ENCODE results near the gene FOSL1. TPM values are rescaled to one million over a fixed set of nuclear protein-coding genes. Genes with fewer than 3 reads are reported as not detected.

FOSL1 gene
- total and polyA plus RNA-seq, 2 of the 13 experiments (the other 11 are each of a cell fraction or from before 2014, with no cell fraction given) = 4.0 to 4.1 TPM

GRCh38 chr11:65859095-65859811, 40.9 kb downstream of the FOSL1 start (continued):
- TF ChIP-seq MAX (IDR thresholded peaks at IDR 0.05) (peak; percentile 50; the same call in 1 of the 2 replicates), ZNF597 (CRISPR knock-in tag; IDR thresholded peaks at IDR 0.05) (no peak), ELF4 (CRISPR knock-in tag; IDR thresholded peaks at IDR 0.05; ENCODE audit: borderline replicate concordance) (no peak), ZNF569 (CRISPR knock-in tag; IDR thresholded peaks at IDR 0.05; ENCODE audit: borderline replicate concordance) (no peak), ZNF296 (CRISPR knock-in tag; conservative IDR thresholded peaks at IDR 0.05) (no peak), ZNF503 (CRISPR knock-in tag; IDR thresholded peaks at IDR 0.05) (no peak), ZMYM4 (CRISPR knock-in tag; IDR thresholded peaks at IDR 0.05) (0 out of 2 replicates have a peak, but pooled peaks have one; percentile 21), ZFP1 (CRISPR knock-in tag; IDR thresholded peaks at IDR 0.05) (no peak), ZNF660 (CRISPR knock-in tag; IDR thresholded peaks at IDR 0.05; ENCODE audit: borderline replicate concordance, low read depth) (no peak), FOXJ3 (CRISPR knock-in tag; IDR thresholded peaks at IDR 0.05; ENCODE audit: borderline replicate concordance) (no peak), HNF1B (CRISPR knock-in tag; IDR thresholded peaks at IDR 0.05) (no peak; the same call in 1 of the 2 replicates), MAFF (IDR thresholded peaks at IDR 0.05; ENCODE audit: low read depth, low read length) (no peak), THAP8 (CRISPR knock-in tag; IDR thresholded peaks at IDR 0.05; ENCODE audit: borderline replicate concordance) (no peak), ZBTB33 (CRISPR knock-in tag; IDR thresholded peaks at IDR 0.05) (no peak), CC2D1A (CRISPR knock-in tag; IDR thresholded peaks at IDR 0.05) (no peak), ZNF780A (CRISPR knock-in tag; IDR thresholded peaks at IDR 0.05) (no peak), THYN1 (CRISPR knock-in tag; IDR thresholded peaks at IDR 0.05; ENCODE audit: borderline replicate concordance, low read depth) (no peak), TAF1 (CRISPR knock-in tag; IDR thresholded peaks at IDR 0.05) (peak; percentile 66)
